ENCODE measurements around the gene PXK. TPM values are rescaled to one million over a fixed set of nuclear protein-coding genes. Genes with fewer than 3 reads are reported as not detected.

Gene PXK
- total RNA-seq, 1 donor from 2014 or later: 14.3 TPM

DNA sequence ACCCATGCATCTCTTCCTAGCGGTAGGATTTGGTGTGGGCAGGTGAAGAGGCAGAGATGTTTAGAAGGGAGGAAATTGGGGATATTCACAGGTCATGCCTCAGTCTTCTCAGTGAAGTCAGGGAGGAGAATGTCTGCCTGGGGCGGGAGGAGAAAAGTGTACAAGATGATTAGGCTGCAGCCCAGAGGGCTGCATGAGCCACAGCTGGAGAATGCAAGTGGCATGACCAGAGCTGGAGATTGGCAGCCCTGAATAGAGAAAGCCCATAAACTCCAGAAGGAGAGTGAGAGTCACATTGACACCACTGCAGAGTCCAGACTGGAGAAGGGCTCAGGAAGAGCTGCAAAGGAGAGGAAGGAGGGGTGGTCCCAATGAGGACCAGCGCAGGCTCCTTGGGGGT is 78.3 kb downstream of the PXK start:
- Mint-ChIP-seq H3K36me3 (peaks cover 13% of the 10 kb centered on the region), H3K27me3 (ENCODE audit: insufficient read depth, low read depth) (peaks cover 6% of the 10 kb centered on the region), H3K27ac (no peak overlapping the region), H3K4me3 (no peak overlapping the region), H3K4me1 (peaks cover 2% of the 10 kb centered on the region), H3K9me3 (no peaks in the 10 kb centered on the region)
- no peaks in the 10 kb centered on the region for H3K79me2 ChIP-seq (ENCODE audit: low read depth)
- H3F3A ChIP-seq (ENCODE audit: low read depth): peaks cover 29% of the 10 kb centered on the region
- H3K4me1 ChIP-seq: peaks cover 36% of the 10 kb centered on the region
- no peak overlapping the region for H3K27ac ChIP-seq
- no peaks in the 10 kb centered on the region for H3K36me3 ChIP-seq
- no peaks in the 10 kb centered on the region for H3K27me3 ChIP-seq
- DNase-seq (ENCODE audit: low spot score): no peak
- TF ChIP-seq EZH2 (IDR thresholded peaks at IDR 0.05) (no peak), EZH2phosphoT487 (IDR thresholded peaks at IDR 0.05) (no peak)
- TF ChIP-seq, protein P1, sequence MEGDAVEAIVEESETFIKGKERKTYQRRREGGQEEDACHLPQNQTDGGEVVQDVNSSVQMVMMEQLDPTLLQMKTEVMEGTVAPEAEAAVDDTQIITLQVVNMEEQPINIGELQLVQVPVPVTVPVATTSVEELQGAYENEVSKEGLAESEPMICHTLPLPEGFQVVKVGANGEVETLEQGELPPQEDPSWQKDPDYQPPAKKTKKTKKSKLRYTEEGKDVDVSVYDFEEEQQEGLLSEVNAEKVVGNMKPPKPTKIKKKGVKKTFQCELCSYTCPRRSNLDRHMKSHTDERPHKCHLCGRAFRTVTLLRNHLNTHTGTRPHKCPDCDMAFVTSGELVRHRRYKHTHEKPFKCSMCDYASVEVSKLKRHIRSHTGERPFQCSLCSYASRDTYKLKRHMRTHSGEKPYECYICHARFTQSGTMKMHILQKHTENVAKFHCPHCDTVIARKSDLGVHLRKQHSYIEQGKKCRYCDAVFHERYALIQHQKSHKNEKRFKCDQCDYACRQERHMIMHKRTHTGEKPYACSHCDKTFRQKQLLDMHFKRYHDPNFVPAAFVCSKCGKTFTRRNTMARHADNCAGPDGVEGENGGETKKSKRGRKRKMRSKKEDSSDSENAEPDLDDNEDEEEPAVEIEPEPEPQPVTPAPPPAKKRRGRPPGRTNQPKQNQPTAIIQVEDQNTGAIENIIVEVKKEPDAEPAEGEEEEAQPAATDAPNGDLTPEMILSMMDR (IDR thresholded peaks at IDR 0.05): no peak
- H2AFZ ChIP-seq (replicated peaks): no peak overlapping the region
- H3K9ac ChIP-seq: no peak overlapping the region
- no peak overlapping the region for H3K4me3 ChIP-seq
- H4K20me1 ChIP-seq (ENCODE audit: low read depth): no peaks in the 10 kb centered on the region
- no peak overlapping the region for H3K4me2 ChIP-seq
- H3K9me3 ChIP-seq (ENCODE audit: low read depth): no peaks in the 10 kb centered on the region

DNA sequence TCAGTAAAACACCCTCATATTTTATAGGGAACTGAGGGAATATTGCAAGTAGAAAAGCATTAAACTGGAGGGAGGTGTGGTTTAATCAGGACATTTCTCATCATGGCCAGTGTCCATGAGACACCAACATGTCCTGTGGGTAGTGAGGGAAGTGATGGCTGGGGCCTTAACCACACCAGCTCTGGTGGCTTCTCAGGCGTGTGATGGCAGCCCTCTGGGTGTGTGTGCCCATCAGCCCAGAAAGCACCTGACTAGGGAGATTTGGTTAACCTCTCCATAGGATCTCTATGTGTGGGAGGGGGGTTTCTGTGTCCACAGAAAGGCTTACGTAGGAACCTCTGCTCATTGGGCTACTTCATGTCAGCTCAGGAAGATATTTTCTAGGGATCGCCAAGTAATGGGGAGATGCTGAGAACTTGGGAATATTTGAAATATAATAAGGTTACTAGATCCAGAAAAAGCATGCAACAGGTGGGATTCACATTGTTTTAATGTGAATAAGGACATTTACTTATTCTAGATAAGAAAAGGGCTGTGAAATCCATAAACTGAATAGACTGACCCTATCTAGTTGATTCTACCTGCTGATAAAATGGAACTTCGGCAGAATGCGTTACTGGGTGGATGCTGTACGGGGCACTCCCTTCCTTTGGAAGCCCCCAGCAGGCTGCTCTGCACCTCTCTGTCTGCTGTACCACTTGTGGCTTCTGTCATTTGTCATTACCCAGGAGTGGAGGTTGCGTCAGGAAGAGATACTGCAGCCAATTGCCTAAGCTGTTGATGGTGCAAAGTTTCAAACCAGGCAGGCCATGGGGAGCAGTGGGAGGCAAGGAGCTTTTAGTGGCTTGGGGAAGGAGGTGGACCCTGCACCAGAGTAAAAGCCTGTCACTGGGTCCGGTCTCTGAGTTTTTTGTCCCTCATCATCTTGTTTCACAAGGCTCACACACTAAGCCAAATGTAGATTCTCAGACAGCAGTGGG is 79.4 kb downstream of the PXK start:
- H3K36me3 Mint-ChIP-seq: peaks cover 10% of the 10 kb centered on the region
- Histone ChIP-seq H3K27ac (peak overlapping the region; percentile 31), H3K27me3 (no peaks in the 10 kb centered on the region), H3K4me1 (peaks cover 46% of the 10 kb centered on the region), H3K9ac (no peak overlapping the region), H3K4me2 (peak overlapping the region; percentile 46), H3K9me3 (ENCODE audit: low read depth) (no peaks in the 10 kb centered on the region), H3K79me2 (ENCODE audit: low read depth) (no peaks in the 10 kb centered on the region), H3F3A (ENCODE audit: low read depth) (peaks cover 40% of the 10 kb centered on the region), H2AFZ (replicated peaks) (no peak overlapping the region), H4K20me1 (ENCODE audit: low read depth) (no peaks in the 10 kb centered on the region), H3K4me3 (no peak overlapping the region), H3K36me3 (no peaks in the 10 kb centered on the region)
- peak overlapping the region; percentile 10 for H3K4me3 Mint-ChIP-seq
- TF ChIP-seq, protein P1 (IDR thresholded peaks at IDR 0.05): no peak
- TF ChIP-seq EZH2 (IDR thresholded peaks at IDR 0.05) (no peak), EZH2phosphoT487 (IDR thresholded peaks at IDR 0.05) (no peak)
- no peak for DNase-seq (ENCODE audit: low spot score)
- peaks cover 6% of the 10 kb centered on the region for H3K27me3 Mint-ChIP-seq (ENCODE audit: insufficient read depth, low read depth)
- H3K4me1 Mint-ChIP-seq: peaks cover 2% of the 10 kb centered on the region
- H3K27ac Mint-ChIP-seq: no peak overlapping the region
- H3K9me3 Mint-ChIP-seq: no peaks in the 10 kb centered on the region

DNA sequence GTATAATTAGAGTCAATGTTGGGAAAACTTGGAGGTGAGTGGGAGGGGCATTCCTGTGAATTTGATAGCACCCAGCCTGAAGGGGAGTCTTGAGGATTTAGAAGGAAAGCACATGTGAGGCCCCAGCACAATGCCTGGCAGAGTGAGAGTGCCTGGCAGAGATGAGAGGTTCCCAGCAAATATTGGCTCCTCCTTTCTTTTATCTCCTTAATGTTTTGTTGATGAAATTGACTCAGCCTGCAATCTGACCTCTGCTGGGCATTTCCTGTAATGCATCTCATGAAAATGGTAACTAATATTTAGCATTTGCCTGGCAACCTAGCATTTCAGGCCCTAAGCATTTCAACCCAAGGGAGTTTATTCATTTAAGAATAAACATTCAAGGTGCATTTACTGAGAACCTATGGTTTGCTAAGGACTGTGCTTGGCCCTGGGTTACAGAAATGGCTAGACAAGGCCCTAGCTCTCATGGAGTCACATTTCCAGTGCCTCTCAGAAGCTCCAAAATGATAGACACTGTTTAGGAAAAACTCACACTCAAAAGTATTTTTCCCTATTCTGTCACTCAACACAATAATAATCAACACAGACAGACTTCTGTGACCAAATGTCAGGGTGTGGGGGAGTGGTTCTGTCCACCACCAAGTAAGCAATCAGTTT is 82.0 kb downstream of the PXK start:
- H3K4me1 Mint-ChIP-seq: peaks cover 2% of the 10 kb centered on the region
- Histone ChIP-seq H3K27ac (no peak overlapping the region), H3K4me3 (no peak overlapping the region)

More for the DNA sequence above, 82.0 kb downstream of the PXK start:
- H3K27ac Mint-ChIP-seq: no peak overlapping the region
- no peak overlapping the region for H3K9ac ChIP-seq
- no peak overlapping the region for H3K4me2 ChIP-seq
- no peaks in the 10 kb centered on the region for H3K79me2 ChIP-seq (ENCODE audit: low read depth)
- no peaks in the 10 kb centered on the region for H3K36me3 Mint-ChIP-seq
- peaks cover 2% of the 10 kb centered on the region for H3K27me3 Mint-ChIP-seq (ENCODE audit: insufficient read depth, low read depth)
- no peaks in the 10 kb centered on the region for H3K27me3 ChIP-seq
- H3K9me3 ChIP-seq (ENCODE audit: low read depth): no peaks in the 10 kb centered on the region
- peaks cover 60% of the 10 kb centered on the region for H3K4me1 ChIP-seq
- H3K9me3 Mint-ChIP-seq: no peaks in the 10 kb centered on the region
- H3K4me3 Mint-ChIP-seq: no peak overlapping the region
- no peak overlapping the region for H2AFZ ChIP-seq (replicated peaks)
- H4K20me1 ChIP-seq (ENCODE audit: low read depth): no peaks in the 10 kb centered on the region
- peak; percentile 45 for DNase-seq (ENCODE audit: low spot score)
- H3K36me3 ChIP-seq: no peaks in the 10 kb centered on the region
- no peak for TF ChIP-seq EZH2 (IDR thresholded peaks at IDR 0.05)
- TF ChIP-seq, protein P1 (IDR thresholded peaks at IDR 0.05): peak; percentile 74
- peaks cover 52% of the 10 kb centered on the region for H3F3A ChIP-seq (ENCODE audit: low read depth)
